ENCODE results near the gene PM20D1. TPM values are rescaled to one million over a fixed set of nuclear protein-coding genes. Genes with fewer than 3 reads are reported as not detected.

The PM20D1 gene
- total RNA-seq, 1 donor from 2014 or later, result not detected

GRCh38 chr1:205794011-205794730, 55.8 kb downstream of the PM20D1 start:
- Mint-ChIP-seq H3K9me3 (ENCODE audit: unreplicated experiment) (no peaks in the 10 kb centered on the region), H3K36me3 (ENCODE audit: unreplicated experiment) (peaks cover 37% of the 10 kb centered on the region), H3K4me1 (ENCODE audit: unreplicated experiment) (no peaks in the 10 kb centered on the region), H3K27ac (ENCODE audit: unreplicated experiment) (no peak overlapping the region), H3K27me3 (ENCODE audit: unreplicated experiment) (no peaks in the 10 kb centered on the region), H3K4me3 (ENCODE audit: unreplicated experiment) (no peak overlapping the region)
- TF ChIP-seq CTCF (IDR thresholded peaks at IDR 0.05), result no peak
- no peak for DNase-seq (ENCODE audit: extremely low spot score, unreplicated experiment)

- Mint-ChIP-seq H3K27me3 (ENCODE audit: unreplicated experiment) (no peaks in the 10 kb centered on the region), H3K27ac (ENCODE audit: unreplicated experiment) (no peak overlapping the region), H3K9me3 (ENCODE audit: unreplicated experiment) (no peaks in the 10 kb centered on the region), H3K4me1 (ENCODE audit: unreplicated experiment) (no peaks in the 10 kb centered on the region), H3K36me3 (ENCODE audit: unreplicated experiment) (peaks cover 31% of the 10 kb centered on the region), H3K4me3 (ENCODE audit: unreplicated experiment) (no peak overlapping the region)
- TF ChIP-seq CTCF (IDR thresholded peaks at IDR 0.05), result no peak
- DNase-seq (ENCODE audit: extremely low spot score, unreplicated experiment), result no peak
These were observed 56.8 kb downstream of the PM20D1 start for GRCh38 chr1:205792961-205793673.

- Mint-ChIP-seq H3K9me3 (ENCODE audit: unreplicated experiment) (no peaks in the 10 kb centered on the region), H3K4me1 (ENCODE audit: unreplicated experiment) (no peaks in the 10 kb centered on the region), H3K4me3 (ENCODE audit: unreplicated experiment) (no peak overlapping the region), H3K36me3 (ENCODE audit: unreplicated experiment) (peaks cover 28% of the 10 kb centered on the region), H3K27me3 (ENCODE audit: unreplicated experiment) (no peaks in the 10 kb centered on the region), H3K27ac (ENCODE audit: unreplicated experiment) (no peak overlapping the region)
- no peak for DNase-seq (ENCODE audit: extremely low spot score, unreplicated experiment)
- TF ChIP-seq CTCF (IDR thresholded peaks at IDR 0.05), result no peak
These were observed 57.5 kb downstream of the PM20D1 start for GRCh38 chr1:205792481-205792881.

GRCh38 chr1:205791568-205792180, 58.3 kb downstream of the PM20D1 start:
- Mint-ChIP-seq H3K4me1 (ENCODE audit: unreplicated experiment) (no peaks in the 10 kb centered on the region), H3K9me3 (ENCODE audit: unreplicated experiment) (no peaks in the 10 kb centered on the region), H3K4me3 (ENCODE audit: unreplicated experiment) (no peak overlapping the region), H3K27ac (ENCODE audit: unreplicated experiment) (no peak overlapping the region), H3K36me3 (ENCODE audit: unreplicated experiment) (peaks cover 23% of the 10 kb centered on the region), H3K27me3 (ENCODE audit: unreplicated experiment) (no peaks in the 10 kb centered on the region)
- no peak for DNase-seq (ENCODE audit: extremely low spot score, unreplicated experiment)
- TF ChIP-seq CTCF (IDR thresholded peaks at IDR 0.05), result peak; percentile 71

All from osteocyte (in vitro differentiated cells).